ENCODE data around the gene LINS1.

DNA sequence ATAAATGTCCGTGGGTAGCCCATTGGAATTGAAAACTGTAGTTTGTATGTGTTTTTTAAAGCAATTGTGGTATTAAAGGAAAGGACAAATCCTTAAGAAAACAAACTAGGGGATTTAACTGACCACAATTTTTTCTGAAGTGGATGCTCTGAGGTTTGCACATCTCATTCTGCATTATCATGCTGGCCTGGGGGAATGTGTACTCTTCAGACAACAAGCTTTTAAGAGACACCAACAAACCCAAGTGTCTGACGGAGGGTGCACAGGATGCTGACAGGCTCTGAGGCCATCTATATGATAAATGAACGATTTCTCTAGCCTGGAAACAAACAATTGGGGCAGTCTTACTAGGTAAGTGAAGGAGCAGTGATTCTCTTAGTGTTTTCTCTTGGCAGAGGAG, 9.1 kb downstream of the LINS1 start:
- TF ChIP-seq, protein P1, sequence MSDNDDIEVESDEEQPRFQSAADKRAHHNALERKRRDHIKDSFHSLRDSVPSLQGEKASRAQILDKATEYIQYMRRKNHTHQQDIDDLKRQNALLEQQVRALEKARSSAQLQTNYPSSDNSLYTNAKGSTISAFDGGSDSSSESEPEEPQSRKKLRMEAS (IDR thresholded peaks at IDR 0.05; ENCODE audit: low read depth, low read length), result no peak
- TF ChIP-seq, protein P2, sequence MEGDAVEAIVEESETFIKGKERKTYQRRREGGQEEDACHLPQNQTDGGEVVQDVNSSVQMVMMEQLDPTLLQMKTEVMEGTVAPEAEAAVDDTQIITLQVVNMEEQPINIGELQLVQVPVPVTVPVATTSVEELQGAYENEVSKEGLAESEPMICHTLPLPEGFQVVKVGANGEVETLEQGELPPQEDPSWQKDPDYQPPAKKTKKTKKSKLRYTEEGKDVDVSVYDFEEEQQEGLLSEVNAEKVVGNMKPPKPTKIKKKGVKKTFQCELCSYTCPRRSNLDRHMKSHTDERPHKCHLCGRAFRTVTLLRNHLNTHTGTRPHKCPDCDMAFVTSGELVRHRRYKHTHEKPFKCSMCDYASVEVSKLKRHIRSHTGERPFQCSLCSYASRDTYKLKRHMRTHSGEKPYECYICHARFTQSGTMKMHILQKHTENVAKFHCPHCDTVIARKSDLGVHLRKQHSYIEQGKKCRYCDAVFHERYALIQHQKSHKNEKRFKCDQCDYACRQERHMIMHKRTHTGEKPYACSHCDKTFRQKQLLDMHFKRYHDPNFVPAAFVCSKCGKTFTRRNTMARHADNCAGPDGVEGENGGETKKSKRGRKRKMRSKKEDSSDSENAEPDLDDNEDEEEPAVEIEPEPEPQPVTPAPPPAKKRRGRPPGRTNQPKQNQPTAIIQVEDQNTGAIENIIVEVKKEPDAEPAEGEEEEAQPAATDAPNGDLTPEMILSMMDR (IDR thresholded peaks at IDR 0.05; ENCODE audit: low read depth, low read length), result no peak
